ENCODE results near the gene NLGN1.

DNA sequence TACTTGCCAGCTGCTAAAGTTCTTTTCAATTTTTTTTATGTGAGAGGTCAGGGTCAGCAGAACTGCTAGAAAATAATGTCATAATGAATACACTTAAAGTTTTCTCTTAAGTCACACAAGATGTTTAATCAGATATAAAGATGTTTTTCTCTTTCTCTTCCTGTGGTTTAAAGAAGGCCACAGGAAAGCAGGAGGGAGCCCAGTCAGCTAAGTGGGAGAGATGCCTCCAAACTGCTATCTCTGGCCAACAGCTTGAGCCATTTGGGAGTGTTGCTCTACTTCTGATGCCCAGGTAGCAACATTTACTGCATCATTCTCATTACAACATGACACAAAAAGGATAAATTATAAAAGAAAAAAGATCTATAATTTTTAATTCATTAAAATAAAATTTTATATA lies 45.7 kb upstream of the NLGN1 start:
- TF ChIP-seq EZH2 (IDR thresholded peaks at IDR 0.05; ENCODE audit: insufficient read depth, poor library complexity, severe bottlenecking) (no peak), EZH2phosphoT487 (IDR thresholded peaks at IDR 0.05; ENCODE audit: insufficient read depth, low read depth) (no peak)

Data from GM23248 (cell line).